Cerebellar nuclear complex (tissue), 1 donor: ENCODE results near the gene CFAP20DC.
"Not testable (repeated sequence)": the region's sequence is repeated elsewhere in the genome, so short reads cannot be mapped to it uniquely, and the experiment has no call there.

ENCODE experiments used
- DNase-seq, 2 experiments: peaks; one replicate each; lab custom pipeline; 2025; lab: John Stamatoyannopoulos, UW

CFAP20DC gene

DNA sequence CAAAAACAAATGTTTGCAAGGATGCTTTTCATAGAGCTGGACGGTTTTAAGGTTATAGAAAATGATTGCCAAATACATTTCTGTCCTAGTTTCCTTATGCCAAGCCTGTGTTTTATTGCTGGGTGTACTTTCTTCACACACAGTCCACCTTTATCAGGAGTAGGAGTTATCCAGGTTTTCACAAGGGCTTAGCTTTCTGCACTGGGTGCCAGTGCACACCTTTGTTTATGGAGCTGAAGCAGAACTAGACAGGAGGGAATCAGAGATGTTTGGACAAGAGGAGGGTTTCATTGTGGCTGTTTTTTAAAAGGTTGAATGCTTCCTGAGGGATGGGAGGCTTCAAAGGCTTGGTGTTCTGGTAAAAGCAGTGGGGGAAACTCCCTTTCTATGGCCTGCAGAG, 353.7 kb downstream of the CFAP20DC start:
- no peak for DNase-seq

DNA sequence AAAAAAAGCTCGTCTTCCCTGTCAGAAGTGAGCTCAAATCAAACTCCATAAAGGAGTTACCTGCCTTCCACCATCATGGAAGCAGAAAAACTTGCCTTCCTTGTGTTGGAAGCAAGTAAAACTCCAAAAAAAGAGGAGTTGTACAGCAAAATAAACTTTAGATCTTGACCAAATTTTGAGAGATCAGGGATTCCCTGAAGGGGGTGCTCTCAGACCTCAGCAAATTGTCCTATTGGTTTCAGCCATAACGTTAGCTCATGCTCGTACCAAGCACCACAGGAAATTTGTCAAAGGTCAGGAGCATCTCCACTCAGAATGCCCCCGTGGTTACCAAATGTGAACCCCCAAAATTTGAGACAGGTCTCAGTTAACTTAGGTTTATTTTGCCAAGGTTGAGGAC, 354.5 kb downstream of the CFAP20DC start:
- not testable (repeated sequence) for DNase-seq

DNA sequence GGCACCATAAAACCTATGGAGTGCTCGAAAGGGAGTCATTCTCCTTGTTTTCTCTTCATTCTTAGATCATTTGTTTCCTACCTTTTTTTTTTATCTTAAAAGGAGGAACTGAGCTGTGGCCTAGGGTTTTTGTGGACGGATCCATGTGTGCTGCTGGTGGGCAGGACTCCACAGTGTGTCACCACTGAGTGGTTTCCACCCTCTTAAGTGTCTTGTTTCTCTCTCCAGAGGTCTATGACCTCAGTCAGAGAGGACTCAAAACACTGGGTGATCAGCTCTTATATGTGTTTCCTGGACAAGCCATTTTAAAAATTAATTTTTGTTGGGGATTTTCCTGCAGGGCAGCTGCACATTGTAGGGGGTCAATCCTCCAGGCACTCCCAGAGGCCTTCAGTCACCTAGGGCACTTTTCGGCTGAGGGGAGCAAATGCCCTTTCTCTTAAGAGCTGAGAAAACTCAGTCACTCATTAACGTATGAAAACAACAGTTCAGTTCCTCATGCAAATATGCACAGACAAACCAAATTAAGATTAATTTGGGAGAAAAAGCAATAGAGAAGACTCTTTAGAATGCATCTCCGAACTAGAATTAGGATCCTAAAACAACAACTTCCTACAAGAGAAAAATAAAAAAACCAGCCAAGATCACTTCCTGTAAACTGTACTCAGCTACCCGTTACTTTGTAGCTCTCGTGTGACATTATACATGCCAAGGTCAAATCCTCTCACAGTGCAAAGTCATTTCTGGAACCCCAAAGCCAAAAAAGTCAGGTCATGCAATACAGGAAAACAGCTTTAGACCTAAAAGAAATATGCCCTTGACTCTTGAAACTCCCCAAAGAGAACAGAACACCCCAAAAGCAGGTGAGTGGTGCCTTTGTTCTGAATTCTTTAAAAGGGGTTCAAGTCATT, 355.6 kb downstream of the CFAP20DC start:
- no peak for DNase-seq

DNA sequence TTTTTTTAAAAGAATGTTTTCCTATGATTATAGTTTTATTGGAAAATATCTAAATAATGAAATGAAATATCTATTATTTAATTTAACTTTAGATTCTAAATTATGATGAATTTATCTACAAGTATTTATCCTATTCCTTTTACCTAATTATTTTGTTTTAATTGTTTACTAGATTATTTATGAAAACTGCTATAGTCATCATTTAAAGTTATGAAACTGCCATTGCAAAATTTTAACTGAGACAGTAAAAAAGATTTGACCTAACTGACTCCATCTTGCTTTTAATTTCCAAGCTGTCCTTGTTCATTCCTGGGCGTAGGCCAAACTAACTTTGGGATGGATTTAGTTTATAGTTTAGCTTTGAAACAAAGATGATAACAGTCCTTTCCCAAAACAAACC, 357.3 kb downstream of the CFAP20DC start:
- no peak for DNase-seq
